ENCODE measurements around the gene ABCD3. TPM values are rescaled to one million over a fixed set of nuclear protein-coding genes. Genes with fewer than 3 reads are reported as not detected.

Gene ABCD3
- total RNA-seq, 1 experiment from 2014 or later = 93.4 TPM

DNA sequence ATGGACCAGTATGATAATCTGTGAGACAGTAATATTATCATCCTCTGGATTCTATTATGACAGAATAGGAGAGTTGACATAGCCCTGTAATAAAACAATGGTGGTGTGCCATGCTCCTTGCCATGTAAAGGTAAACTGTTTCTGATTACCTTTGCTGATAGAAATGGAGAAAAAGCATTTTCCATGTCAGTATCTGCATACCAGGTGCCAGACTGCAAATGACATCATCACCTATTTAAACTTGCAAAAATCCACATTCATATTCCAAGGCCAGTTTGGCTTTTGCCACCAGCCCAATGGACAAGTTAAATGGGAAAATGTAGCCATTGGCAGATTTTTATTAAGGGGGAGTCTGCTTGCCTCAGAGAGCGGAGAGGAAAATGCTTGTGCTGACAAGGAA, 23.9 kb upstream of the ABCD3 start:
- Mint-ChIP-seq H3K36me3 (ENCODE audit: insufficient read depth, unreplicated experiment) (no peaks in the 10 kb centered on the region), H3K27me3 (ENCODE audit: insufficient read depth, unreplicated experiment) (no peaks in the 10 kb centered on the region), H3K27ac (ENCODE audit: unreplicated experiment) (no peak overlapping the region), H3K4me1 (ENCODE audit: low read depth, unreplicated experiment) (peaks cover 17% of the 10 kb centered on the region), H3K4me3 (ENCODE audit: unreplicated experiment) (no peak overlapping the region), H3K9me3 (ENCODE audit: unreplicated experiment) (no peaks in the 10 kb centered on the region)
- Histone ChIP-seq H3K36me3 (ENCODE audit: control insufficient read depth, insufficient read depth, low read length) (no peaks in the 10 kb centered on the region), H3K27me3 (replicated peaks; ENCODE audit: control insufficient read depth, insufficient read depth, low read length) (no peaks in the 10 kb centered on the region), H3K4me1 (peaks cover 16% of the 10 kb centered on the region), H3K9me3 (peaks cover 4% of the 10 kb centered on the region), H3K4me3 (ENCODE audit: low read depth, low read length) (no peak overlapping the region)
- intact Hi-C loops (cut with micrococcal nuclease; ENCODE audit: unreplicated experiment) = no loop called here
- ChIA-PET CTCF (no interaction called here), POLR2A (no interaction called here)
- TF ChIP-seq, protein P1, sequence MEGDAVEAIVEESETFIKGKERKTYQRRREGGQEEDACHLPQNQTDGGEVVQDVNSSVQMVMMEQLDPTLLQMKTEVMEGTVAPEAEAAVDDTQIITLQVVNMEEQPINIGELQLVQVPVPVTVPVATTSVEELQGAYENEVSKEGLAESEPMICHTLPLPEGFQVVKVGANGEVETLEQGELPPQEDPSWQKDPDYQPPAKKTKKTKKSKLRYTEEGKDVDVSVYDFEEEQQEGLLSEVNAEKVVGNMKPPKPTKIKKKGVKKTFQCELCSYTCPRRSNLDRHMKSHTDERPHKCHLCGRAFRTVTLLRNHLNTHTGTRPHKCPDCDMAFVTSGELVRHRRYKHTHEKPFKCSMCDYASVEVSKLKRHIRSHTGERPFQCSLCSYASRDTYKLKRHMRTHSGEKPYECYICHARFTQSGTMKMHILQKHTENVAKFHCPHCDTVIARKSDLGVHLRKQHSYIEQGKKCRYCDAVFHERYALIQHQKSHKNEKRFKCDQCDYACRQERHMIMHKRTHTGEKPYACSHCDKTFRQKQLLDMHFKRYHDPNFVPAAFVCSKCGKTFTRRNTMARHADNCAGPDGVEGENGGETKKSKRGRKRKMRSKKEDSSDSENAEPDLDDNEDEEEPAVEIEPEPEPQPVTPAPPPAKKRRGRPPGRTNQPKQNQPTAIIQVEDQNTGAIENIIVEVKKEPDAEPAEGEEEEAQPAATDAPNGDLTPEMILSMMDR (IDR thresholded peaks at IDR 0.05; ENCODE audit: insufficient read depth in 1 of 2, low read depth in 1 of 2, low read length in 1 of 2, severe bottlenecking in 1 of 2, unreplicated experiment in 1 of 2) = no peak
- DNase-seq = no peak
- BruUV-seq (replicated peaks) = no TSS peak

DNA sequence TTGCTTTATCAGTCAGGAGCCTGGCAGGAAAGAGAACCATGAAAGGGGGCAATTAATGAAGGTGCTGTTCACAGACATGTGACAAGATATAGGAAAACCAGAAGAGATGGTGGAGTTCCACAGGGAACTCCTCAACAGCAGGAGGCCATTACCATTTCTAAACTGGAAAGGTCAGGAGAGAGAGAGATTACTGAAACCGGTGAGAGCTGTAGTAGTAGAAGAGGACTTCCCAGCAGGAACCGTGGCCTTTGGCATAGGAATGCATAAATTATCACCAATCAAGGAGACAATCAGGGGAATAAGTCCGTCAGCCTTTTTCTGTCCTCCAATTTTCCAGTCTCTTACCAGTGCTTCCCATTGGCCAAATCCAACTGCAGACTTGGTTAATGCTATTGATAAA, 23.0 kb upstream of the ABCD3 start:
- no peaks in the 10 kb centered on the region for H3K27me3 Mint-ChIP-seq (ENCODE audit: insufficient read depth, unreplicated experiment)

DNA sequence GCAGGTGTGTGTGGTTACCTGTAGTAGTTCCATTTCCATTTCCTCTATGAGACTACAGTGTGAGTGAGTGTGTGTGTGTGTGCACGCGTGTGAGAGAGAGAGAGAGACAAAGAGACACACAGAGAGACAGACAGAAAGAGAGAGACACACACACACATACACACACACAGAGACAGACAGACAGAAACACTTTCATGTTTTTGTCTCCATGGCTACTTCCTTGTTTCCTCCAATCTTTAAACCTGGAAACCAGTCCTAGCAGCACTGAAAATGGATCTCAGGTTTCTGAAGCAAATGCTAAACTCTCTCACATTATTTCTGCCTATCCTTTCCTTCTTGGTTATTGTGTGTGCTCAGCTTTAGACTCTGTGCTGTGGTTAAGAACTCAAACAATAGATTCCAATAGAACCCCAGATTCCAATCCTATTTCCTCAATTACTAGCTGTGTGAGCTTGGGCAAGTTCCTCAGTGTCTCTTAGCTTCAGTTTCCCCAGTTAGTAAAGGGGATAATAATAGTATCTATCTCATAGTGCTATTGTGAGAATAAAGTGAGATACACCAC, 22.4 kb upstream of the ABCD3 start:
- TF ChIP-seq, protein P1 (IDR thresholded peaks at IDR 0.05; ENCODE audit: insufficient read depth in 1 of 2, low read depth in 1 of 2, low read length in 1 of 2, severe bottlenecking in 1 of 2, unreplicated experiment in 1 of 2) = no peak
- Histone ChIP-seq H3K9me3 (no peaks in the 10 kb centered on the region), H3K4me3 (ENCODE audit: low read depth, low read length) (no peak overlapping the region), H3K4me1 (peaks cover 16% of the 10 kb centered on the region), H3K36me3 (ENCODE audit: control insufficient read depth, insufficient read depth, low read length) (no peaks in the 10 kb centered on the region), H3K27me3 (replicated peaks; ENCODE audit: control insufficient read depth, insufficient read depth, low read length) (no peaks in the 10 kb centered on the region)
- no peaks in the 10 kb centered on the region for H3K36me3 Mint-ChIP-seq (ENCODE audit: insufficient read depth, unreplicated experiment)
- BruUV-seq (replicated peaks) = no TSS peak
- POLR2A ChIA-PET = no interaction called here
- peaks cover 17% of the 10 kb centered on the region for H3K4me1 Mint-ChIP-seq (ENCODE audit: low read depth, unreplicated experiment)
- DNase-seq = no peak
- H3K27ac Mint-ChIP-seq (ENCODE audit: unreplicated experiment) = no peak overlapping the region
- no peaks in the 10 kb centered on the region for H3K27me3 Mint-ChIP-seq (ENCODE audit: insufficient read depth, unreplicated experiment)
- no peak overlapping the region for H3K4me3 Mint-ChIP-seq (ENCODE audit: unreplicated experiment)
- CTCF ChIA-PET = interaction anchor here (1.0 to 1.3 kb wide), 4 partner anchors 10 to 68 kb away, joined by 3 to 16 read pairs (median 3); no protein-coding TSS in a partner anchor
- no peaks in the 10 kb centered on the region for H3K9me3 Mint-ChIP-seq (ENCODE audit: unreplicated experiment)
- intact Hi-C loops (cut with micrococcal nuclease; ENCODE audit: unreplicated experiment) = loop anchor here (1.0 kb wide), 1 partner anchor 67 kb away; no protein-coding TSS in a partner anchor

More for the DNA sequence above, 23.0 kb upstream of the ABCD3 start:
- DNase-seq = no peak
- H3K36me3 ChIP-seq (ENCODE audit: control insufficient read depth, insufficient read depth, low read length) = no peaks in the 10 kb centered on the region
- Mint-ChIP-seq H3K4me3 (ENCODE audit: unreplicated experiment) (no peak overlapping the region), H3K9me3 (ENCODE audit: unreplicated experiment) (no peaks in the 10 kb centered on the region), H3K36me3 (ENCODE audit: insufficient read depth, unreplicated experiment) (no peaks in the 10 kb centered on the region), H3K27ac (ENCODE audit: unreplicated experiment) (no peak overlapping the region), H3K4me1 (ENCODE audit: low read depth, unreplicated experiment) (peaks cover 17% of the 10 kb centered on the region)
- H3K27me3 ChIP-seq (replicated peaks; ENCODE audit: control insufficient read depth, insufficient read depth, low read length) = no peaks in the 10 kb centered on the region
- no TSS peak for BruUV-seq (replicated peaks)
- CTCF ChIA-PET = interaction anchor here (1.0 kb wide), 1 partner anchor 11 kb away, joined by 3 read pairs; no protein-coding TSS in a partner anchor
- H3K9me3 ChIP-seq = no peaks in the 10 kb centered on the region
- TF ChIP-seq, protein P1 (IDR thresholded peaks at IDR 0.05; ENCODE audit: insufficient read depth in 1 of 2, low read depth in 1 of 2, low read length in 1 of 2, severe bottlenecking in 1 of 2, unreplicated experiment in 1 of 2) = no peak
- intact Hi-C loops (cut with micrococcal nuclease; ENCODE audit: unreplicated experiment) = no loop called here
- POLR2A ChIA-PET = no interaction called here
- H3K4me1 ChIP-seq = peaks cover 16% of the 10 kb centered on the region
- no peak overlapping the region for H3K4me3 ChIP-seq (ENCODE audit: low read depth, low read length)

All from Caco-2 (cell line).